GM12864 (cell line): ENCODE measurements around the gene RTKN2.

ENCODE experiments used
- DNase-seq: peaks from one replicate; pipeline ENCODE4 v3.0.0-alpha.2; 2011; ENCODE audit warnings: low read depth
- H3K4me3 ChIP-seq: 2 replicates; pipeline ENCODE4 v1.5.1; 2011; ENCODE audit warnings: mild to moderate bottlenecking, low read depth, low read length, control low read depth
- TF ChIP-seq, protein P1 (sequence below): IDR thresholded peaks from 2 replicates; pipeline ENCODE4 v1.5.1; 2011; ENCODE audit warnings: low read depth, mild to moderate bottlenecking, moderate library complexity, low read length, control low read depth, inconsistent platforms; ENCODE audit errors: missing control alignments

Gene RTKN2

DNA sequence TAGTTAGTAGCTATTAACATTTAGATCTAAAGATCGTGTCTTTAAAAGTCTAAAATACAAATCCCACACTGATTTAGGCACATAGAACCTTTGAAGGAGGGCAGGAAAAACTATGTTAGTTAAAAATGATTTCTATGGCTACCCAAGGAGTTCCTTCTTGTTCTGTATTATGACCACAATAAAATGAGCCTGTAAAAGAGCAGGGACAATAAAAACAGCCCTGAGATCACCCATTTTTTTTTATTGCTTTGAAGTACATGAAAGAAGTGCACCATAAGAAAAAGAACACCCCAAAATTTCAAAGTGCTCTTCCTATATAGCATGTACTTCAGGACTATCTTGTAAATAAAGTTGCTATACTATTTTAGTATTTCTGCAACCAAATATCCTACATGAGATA is 29.8 kb downstream of the RTKN2 start:
- DNase-seq = no peak
- no peak overlapping the region for H3K4me3 ChIP-seq
- TF ChIP-seq, protein P1, sequence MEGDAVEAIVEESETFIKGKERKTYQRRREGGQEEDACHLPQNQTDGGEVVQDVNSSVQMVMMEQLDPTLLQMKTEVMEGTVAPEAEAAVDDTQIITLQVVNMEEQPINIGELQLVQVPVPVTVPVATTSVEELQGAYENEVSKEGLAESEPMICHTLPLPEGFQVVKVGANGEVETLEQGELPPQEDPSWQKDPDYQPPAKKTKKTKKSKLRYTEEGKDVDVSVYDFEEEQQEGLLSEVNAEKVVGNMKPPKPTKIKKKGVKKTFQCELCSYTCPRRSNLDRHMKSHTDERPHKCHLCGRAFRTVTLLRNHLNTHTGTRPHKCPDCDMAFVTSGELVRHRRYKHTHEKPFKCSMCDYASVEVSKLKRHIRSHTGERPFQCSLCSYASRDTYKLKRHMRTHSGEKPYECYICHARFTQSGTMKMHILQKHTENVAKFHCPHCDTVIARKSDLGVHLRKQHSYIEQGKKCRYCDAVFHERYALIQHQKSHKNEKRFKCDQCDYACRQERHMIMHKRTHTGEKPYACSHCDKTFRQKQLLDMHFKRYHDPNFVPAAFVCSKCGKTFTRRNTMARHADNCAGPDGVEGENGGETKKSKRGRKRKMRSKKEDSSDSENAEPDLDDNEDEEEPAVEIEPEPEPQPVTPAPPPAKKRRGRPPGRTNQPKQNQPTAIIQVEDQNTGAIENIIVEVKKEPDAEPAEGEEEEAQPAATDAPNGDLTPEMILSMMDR = no peak

DNA sequence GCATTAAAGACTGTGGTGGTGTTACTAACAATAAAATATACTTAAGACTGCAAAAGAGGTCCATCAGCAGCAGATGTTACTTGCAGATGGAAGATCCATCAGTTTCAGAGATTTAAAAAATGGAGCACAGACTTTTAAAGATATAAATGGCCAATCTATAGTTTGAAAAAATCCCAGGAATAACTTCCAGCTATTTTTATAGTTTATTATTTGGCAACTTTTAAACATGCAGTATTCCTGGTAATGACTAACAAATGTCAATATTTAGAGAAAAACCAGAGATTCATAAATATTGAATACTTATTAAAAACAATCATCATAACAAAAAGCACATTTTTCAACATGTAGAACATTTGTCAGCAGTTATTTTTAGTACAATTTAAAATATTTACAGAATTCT is 30.7 kb downstream of the RTKN2 start:
- H3K4me3 ChIP-seq = no peak overlapping the region
- DNase-seq = no peak
- TF ChIP-seq, protein P1 = no peak

DNA sequence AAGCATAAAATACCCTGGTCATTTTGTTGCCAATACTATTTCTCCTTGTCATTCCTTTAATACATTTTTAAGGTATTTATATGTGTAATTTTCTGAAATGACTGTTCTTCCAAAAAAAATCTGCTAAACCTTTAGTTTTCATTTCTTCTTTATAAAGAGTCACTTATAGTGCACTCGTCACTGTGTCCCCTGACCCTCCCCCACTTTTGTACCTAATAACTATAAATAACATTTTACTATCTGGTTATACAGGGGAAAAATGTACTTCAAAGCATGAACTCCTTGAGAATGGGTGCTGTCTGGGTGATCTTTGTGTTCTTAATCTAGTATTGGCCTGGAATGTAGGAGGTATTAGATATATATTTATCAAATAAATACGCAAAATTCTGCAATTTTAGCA is 31.1 kb downstream of the RTKN2 start:
- no peak overlapping the region for H3K4me3 ChIP-seq
- TF ChIP-seq, protein P1 = no peak
- no peak for DNase-seq

DNA sequence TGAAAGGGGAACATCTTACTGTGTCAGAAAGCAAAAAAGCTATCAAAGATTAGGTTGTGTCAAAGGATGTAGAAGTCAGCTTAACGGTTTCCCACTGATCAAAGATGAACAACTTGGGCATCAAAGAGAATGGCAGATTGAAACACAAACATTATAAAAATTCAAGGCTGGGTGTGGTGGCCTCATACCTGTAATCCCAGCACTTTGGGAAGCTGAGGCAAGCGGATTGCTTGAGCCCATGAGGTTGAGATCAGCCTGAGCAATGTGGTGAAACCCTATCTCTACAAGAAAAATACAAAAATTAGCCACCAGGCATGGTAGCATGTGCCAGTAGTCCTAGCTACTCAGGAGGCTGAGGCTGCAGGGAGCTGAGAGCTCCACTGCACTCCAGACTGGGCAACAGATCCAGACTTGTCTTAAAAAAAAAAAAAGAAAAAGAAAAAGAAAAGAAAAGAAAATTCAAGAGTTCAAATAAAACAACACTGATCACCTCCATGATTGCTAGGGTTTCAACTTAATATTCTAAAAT is 34.5 kb downstream of the RTKN2 start:
- no peak overlapping the region for H3K4me3 ChIP-seq
- TF ChIP-seq, protein P1 = no peak
- DNase-seq = no peak

DNA sequence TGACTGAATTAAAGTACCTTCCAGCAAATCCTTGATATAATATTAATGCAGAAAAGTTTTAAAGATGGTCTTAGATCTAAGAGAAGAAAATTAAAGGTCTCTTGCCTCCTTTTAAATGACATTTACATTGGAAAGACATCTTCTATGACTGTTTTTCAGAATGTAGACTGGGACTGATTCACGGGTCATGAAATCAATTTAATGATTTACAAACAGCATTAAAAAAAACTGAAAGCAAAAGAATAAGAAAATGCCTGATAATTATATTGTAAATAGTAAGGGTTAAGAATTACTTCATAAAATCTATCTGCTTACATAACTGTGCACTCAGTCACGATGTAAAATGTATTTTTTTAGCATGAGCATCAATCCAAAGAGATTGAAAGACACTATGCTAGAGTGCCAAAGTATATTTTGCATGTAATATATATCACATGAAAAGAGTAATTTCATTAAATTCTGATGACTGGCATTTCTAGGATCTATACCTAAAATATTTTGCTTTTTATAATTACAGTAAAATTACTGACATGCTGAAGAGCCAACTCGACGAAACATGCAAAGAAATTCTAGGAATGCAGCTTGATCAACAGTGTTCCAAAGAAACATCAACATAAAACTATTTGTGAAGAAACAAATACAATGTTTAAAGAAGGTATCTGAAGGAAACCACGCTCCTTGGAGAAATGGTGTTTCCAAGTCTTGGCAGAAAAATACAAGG is 35.1 kb downstream of the RTKN2 start:
- DNase-seq = no peak
- TF ChIP-seq, protein P1 = no peak
- H3K4me3 ChIP-seq = no peak overlapping the region

DNA sequence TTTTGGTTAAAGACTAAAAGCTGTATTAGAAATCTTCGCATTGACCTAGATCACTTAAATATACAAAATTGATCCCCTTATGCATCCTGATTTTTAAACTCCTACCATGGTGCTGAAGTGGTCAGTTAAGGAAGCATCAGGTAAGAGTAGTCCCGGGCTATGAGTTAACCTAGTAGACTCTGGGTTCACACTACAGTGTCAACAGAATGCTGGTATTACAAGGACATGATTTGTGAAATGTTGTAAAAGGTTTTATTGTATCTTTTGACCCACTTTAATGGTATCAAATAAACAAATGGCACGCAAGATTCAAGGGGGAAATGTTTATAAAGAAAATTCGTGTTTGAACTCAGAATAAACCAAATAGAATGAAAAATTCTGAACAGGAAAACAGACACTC is 36.8 kb downstream of the RTKN2 start:
- DNase-seq = no peak
- no peak overlapping the region for H3K4me3 ChIP-seq
- TF ChIP-seq, protein P1 = no peak

DNA sequence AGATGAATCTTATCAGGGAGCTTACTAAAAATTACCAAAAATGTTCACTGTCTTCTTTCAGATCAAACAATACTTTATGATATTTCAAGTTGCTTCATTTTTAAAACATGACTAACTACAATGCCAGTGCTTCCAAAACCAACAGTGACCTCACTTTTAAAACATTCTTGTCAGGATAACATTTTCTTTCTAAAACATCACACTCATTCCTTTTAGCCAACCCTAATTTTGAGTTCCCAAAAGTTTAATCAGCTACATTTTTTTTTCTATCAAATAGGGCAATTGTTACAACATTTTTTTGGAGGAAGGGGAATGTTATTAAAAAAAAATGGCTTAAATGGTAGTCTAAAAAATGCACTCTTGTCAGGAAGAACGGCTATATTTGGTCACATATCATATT is 37.3 kb downstream of the RTKN2 start:
- TF ChIP-seq, protein P1 = no peak
- DNase-seq = no peak
- H3K4me3 ChIP-seq = no peak overlapping the region
